GM18526 (cell line): ENCODE data around the gene PAPSS2.

ENCODE experiments used
- POLR2A ChIP-seq: IDR thresholded peaks from 3 replicates; pipeline ENCODE4 v1.6.1; 2011; ENCODE audit not compliant: insufficient read length; ENCODE audit errors: extremely low read depth

The PAPSS2 gene

GRCh38 chr10:87659571-87660483 is at the start of gene PAPSS2:
PAPSS2 (plus strand) TSS chr10:87659878; CDS start chr10:87659982, 104 bp downstream.
- no peak for TF ChIP-seq POLR2A

- TF ChIP-seq POLR2A, result no peak
Measured at GRCh38 chr10:87612115-87612514, 47.6 kb upstream of the PAPSS2 start.

GRCh38 chr10:87613751-87614150 is 45.9 kb upstream of the PAPSS2 start:
- no peak for TF ChIP-seq POLR2A

- no peak for TF ChIP-seq POLR2A
Measured at GRCh38 chr10:87615856-87616255, 43.8 kb upstream of the PAPSS2 start.

GRCh38 chr10:87617503-87617902 is 42.2 kb upstream of the PAPSS2 start:
- TF ChIP-seq POLR2A, result no peak

- TF ChIP-seq POLR2A, result no peak
Measured at GRCh38 chr10:87618566-87619423, 40.9 kb upstream of the PAPSS2 start.

- TF ChIP-seq POLR2A, result no peak
Measured at GRCh38 chr10:87619705-87620104, 40.0 kb upstream of the PAPSS2 start.

- TF ChIP-seq POLR2A, result no peak
Measured at GRCh38 chr10:87622314-87623004, 37.2 kb upstream of the PAPSS2 start.

GRCh38 chr10:87623191-87623590 is 36.5 kb upstream of the PAPSS2 start:
- no peak for TF ChIP-seq POLR2A

- TF ChIP-seq POLR2A, result no peak
Measured at GRCh38 chr10:87625661-87626060, 34.0 kb upstream of the PAPSS2 start.

- TF ChIP-seq POLR2A, result no peak
Measured at GRCh38 chr10:87626422-87626892, 33.2 kb upstream of the PAPSS2 start.

GRCh38 chr10:87630171-87630570 is 29.5 kb upstream of the PAPSS2 start:
- TF ChIP-seq POLR2A, result no peak

GRCh38 chr10:87632454-87632853 is 27.2 kb upstream of the PAPSS2 start:
- TF ChIP-seq POLR2A, result no peak

GRCh38 chr10:87634311-87634710 is 25.4 kb upstream of the PAPSS2 start:
- TF ChIP-seq POLR2A, result no peak
